GM12878 (cell line): Measurements from ENCODE around the gene TET1. TPM values are rescaled to one million over a fixed set of nuclear protein-coding genes. Genes with fewer than 3 reads are reported as not detected.

Source experiments
- ATAC-seq: fragments of 200-7000 bp; cut with Tn5 transposase; 3 replicates; pipeline ENCODE4 v1.9.1; 2020; ENCODE audit warnings: mild to moderate bottlenecking, moderate library complexity
- BruUV-seq: library from RNA; stranded (reverse); fragments of 400-500 nt; replicated peaks from 2 replicates; lab custom pipeline; 2021; lab: Mats Ljungman, UMichigan
- CTCF ChIA-PET: fragments of 300-600 bp; sonication (Branson Sonifier 250); formaldehyde crosslinking; extraction: SDS; loops from one replicate; lab custom pipeline; 2021; ENCODE audit warnings: inconsistent platforms; lab: Yijun Ruan, JAX
- POLR2A ChIA-PET: fragments of 350-600 bp; formaldehyde crosslinking; extraction: SDS; loops from one replicate; lab custom pipeline; 2021; ENCODE audit warnings: inconsistent platforms; lab: Charles Lee
- RAD21 ChIA-PET: fragments of 300-600 bp; sonication (Branson Sonifier 250); formaldehyde crosslinking; loops from one replicate; lab custom pipeline; 2023; ENCODE audit warnings: antibody characterized with exemption; ENCODE audit not compliant: unreplicated experiment; lab: Charles Lee
- SMC1A ChIA-PET: fragments of 300-600 bp; sonication (Branson Sonifier 250); formaldehyde crosslinking; loops from one replicate; lab custom pipeline; 2023; ENCODE audit not compliant: unreplicated experiment, uncharacterized antibody; lab: Charles Lee
- DNase-seq: peaks from one replicate; pipeline ENCODE4 v3.0.0-alpha.2; 2011; ENCODE audit warnings: low read depth, low spot score
- FAIRE-seq: peaks from 3 replicates; lab custom pipeline; 2011; peaks lifted over from hg19 to GRCh38; lab: Jason Lieb, UNC
- H2AFZ ChIP-seq: 2 replicates; pipeline ENCODE4 v1.6.0; 2011; ENCODE audit warnings: low read depth, low read length, control low read depth; ENCODE audit not compliant: control insufficient read depth
- H3K27ac ChIP-seq: 2 replicates; pipeline ENCODE4 v1.5.1; 2011; ENCODE audit warnings: control low read depth; ENCODE audit not compliant: control insufficient read depth, insufficient read depth
- H3K27me3 ChIP-seq, 2 experiments: replicated peaks in 1 of 2; 2 replicates each; pipeline versions ENCODE4 v1.6.0 to v1.6.1; 2011; ENCODE audit warnings: low read length in 1 of 2; ENCODE audit not compliant: control insufficient read depth in 2 of 2, insufficient read depth in 2 of 2
- H3K36me3 ChIP-seq, 2 experiments: 2 replicates each; pipeline ENCODE4 v1.5.1; 2011; ENCODE audit warnings: low read length in 1 of 2; ENCODE audit not compliant: control insufficient read depth in 2 of 2, insufficient read depth in 2 of 2
- H3K4me1 ChIP-seq: 2 replicates; pipeline ENCODE4 v1.6.1; 2011; ENCODE audit warnings: mild to moderate bottlenecking, low read length, moderate library complexity, mixed read lengths; ENCODE audit not compliant: control insufficient read depth, insufficient read depth
- H3K4me2 ChIP-seq: 2 replicates; pipeline ENCODE4 v1.6.0; 2011; ENCODE audit warnings: control low read depth; ENCODE audit not compliant: control insufficient read depth, insufficient read depth
- H3K4me3 ChIP-seq: fragments of 200-600 bp; sonication (generic); 2 replicates; pipeline ENCODE4 v1.5.1; 2016
- H3K79me2 ChIP-seq: 2 replicates; pipeline ENCODE4 v1.6.0; 2011; ENCODE audit warnings: low read length; ENCODE audit not compliant: control insufficient read depth, insufficient read depth
- H3K9ac ChIP-seq: 2 replicates; pipeline ENCODE4 v1.8.0; 2011; ENCODE audit warnings: low read length, control low read depth, mixed read lengths; ENCODE audit not compliant: control insufficient read depth, insufficient read depth
- H3K9me3 ChIP-seq: replicated peaks from 3 replicates; pipeline ENCODE4 v1.5.1; 2011; ENCODE audit warnings: mild to moderate bottlenecking, low read length; ENCODE audit not compliant: control insufficient read depth, insufficient read depth
- H4K20me1 ChIP-seq: 2 replicates; pipeline ENCODE4 v1.6.0; 2011; ENCODE audit not compliant: control insufficient read depth, insufficient read depth
- BHLHE40 ChIP-seq, 2 experiments: fragments of 450-650 bp in 1 of 2; IDR thresholded peaks; 2 replicates each; pipeline ENCODE4 v1.6.1; 2011 to 2017; ENCODE audit warnings: low read depth in 2 of 2, borderline replicate concordance in 1 of 2, improper control_type of control experiment in 1 of 2, low read length in 1 of 2, mild to moderate bottlenecking in 1 of 2
- HDGF ChIP-seq: fragments of 450-650 bp; IDR thresholded peaks from 2 replicates; pipeline ENCODE4 v1.6.1; 2016; ENCODE audit warnings: antibody characterized with exemption
- TAF1 ChIP-seq: IDR thresholded peaks from 2 replicates; pipeline ENCODE4 v1.6.1; 2011; ENCODE audit warnings: mild to moderate bottlenecking, low read depth, low read length, borderline replicate concordance
- WRNIP1 ChIP-seq: IDR thresholded peaks from 2 replicates; pipeline ENCODE4 v1.6.1; 2011; ENCODE audit warnings: low read depth, low read length, improper control_type of control experiment, borderline replicate concordance
- ZNF24 ChIP-seq: fragments of 450-650 bp; IDR thresholded peaks from 2 replicates; pipeline ENCODE4 v1.6.1; 2017; ENCODE audit warnings: antibody characterized with exemption, mild to moderate bottlenecking
- WGBS: methylation state at CpG from one replicate; pipeline ENCODE4 v1.1.6; 2016; ENCODE audit warnings: low lambda C conversion rate; ENCODE audit not compliant: insufficient replicate concordance, insufficient coverage; ENCODE audit errors: missing lambda C conversion rate; 5-methylcytosine and 5-hydroxymethylcytosine counted together
- in situ Hi-C: fragments of 300-500 bp; cut with MboI; formaldehyde crosslinking; loops from 9 replicates; pipeline ENCODE4 v1.14.3; 2018; ENCODE audit warnings: mixed read lengths
- intact Hi-C: fragments of 100-400 bp; cut with micrococcal nuclease; formaldehyde crosslinking; loops from one replicate; pipeline ENCODE4 v1.14.2; 2022; ENCODE audit not compliant: unreplicated experiment
- polyA plus RNA-seq, 11 experiments: library from polyadenylated mRNA; depleted of rRNA in 4 of 11; unstranded in 6 of 11; stranded (reverse) in 5 of 11; fragments of >200 nt; fragmentation: Nextera tagmentation in 4 of 11; fragmentation: Illumina TruSeq in 1 of 11; extraction: Ambion mirVana in 4 of 11; extraction: Trizol in 1 of 11; gene quantifications; 1 replicate in 1 of 11; 2 replicates in 10 of 11; pipeline versions ENCODE4 v1.2.1 to v1.2.3, GENCODE V29; 2011 to 2016; ENCODE audit warnings: inconsistent platforms in 2 of 11, missing spikeins in 2 of 11, low read depth in 1 of 11
- total RNA-seq, 4 experiments: library from RNA; depleted of rRNA in 3 of 4; stranded (reverse); fragments of >200 nt in 3 of 4; fragmentation: Illumina TruSeq in 1 of 4; extraction: Trizol in 1 of 4; gene quantifications; 2 replicates each; pipeline versions ENCODE4 v1.2.1 to v1.2.3, GENCODE V29; 2013 to 2021
- TF ChIP-seq, protein P1 (sequence below), 3 experiments: IDR thresholded peaks in 2 of 3; conservative IDR thresholded peaks in 1 of 3; 2 replicates each; pipeline ENCODE4 v1.5.1; 2011; ENCODE audit warnings: low read depth in 3 of 3, low read length in 3 of 3, mild to moderate bottlenecking in 3 of 3, control low read depth in 2 of 3, moderate library complexity in 2 of 3, inconsistent platforms in 1 of 3, mixed read lengths in 1 of 3; ENCODE audit not compliant: control insufficient read depth in 2 of 3, insufficient read depth in 1 of 3; ENCODE audit errors: extremely low read depth in 1 of 3
- TF ChIP-seq, protein P2 (sequence below): fragments of 150-350 bp; IDR thresholded peaks from 2 replicates; pipeline ENCODE4 v1.6.1; 2014; ENCODE audit warnings: mild to moderate bottlenecking, low read depth, low read length

Gene TET1
- total and polyA plus RNA-seq, 10 of the 15 experiments (the other 5 are each of a cell fraction or from before 2014, with no cell fraction given), result 0.22 to 1.4 (median 0.60) TPM

DNA sequence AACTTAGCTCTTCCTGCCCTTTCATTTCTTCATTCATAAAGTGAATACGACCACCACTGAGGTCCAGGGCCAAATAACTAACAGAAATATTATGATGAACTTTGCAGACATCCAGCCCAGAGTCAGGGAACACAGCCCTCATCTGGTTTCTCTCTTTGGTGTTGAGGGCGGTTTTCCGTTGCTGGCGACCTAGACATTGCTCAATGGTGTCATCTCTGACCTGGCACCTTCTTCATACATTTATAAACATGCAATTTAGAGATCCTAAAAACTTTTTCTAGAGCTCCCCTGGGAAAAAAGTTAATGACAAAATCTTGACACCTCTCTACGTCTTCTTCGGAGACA, 324 bp upstream of the TET1 start (continued):
- TF ChIP-seq, protein P1, sequence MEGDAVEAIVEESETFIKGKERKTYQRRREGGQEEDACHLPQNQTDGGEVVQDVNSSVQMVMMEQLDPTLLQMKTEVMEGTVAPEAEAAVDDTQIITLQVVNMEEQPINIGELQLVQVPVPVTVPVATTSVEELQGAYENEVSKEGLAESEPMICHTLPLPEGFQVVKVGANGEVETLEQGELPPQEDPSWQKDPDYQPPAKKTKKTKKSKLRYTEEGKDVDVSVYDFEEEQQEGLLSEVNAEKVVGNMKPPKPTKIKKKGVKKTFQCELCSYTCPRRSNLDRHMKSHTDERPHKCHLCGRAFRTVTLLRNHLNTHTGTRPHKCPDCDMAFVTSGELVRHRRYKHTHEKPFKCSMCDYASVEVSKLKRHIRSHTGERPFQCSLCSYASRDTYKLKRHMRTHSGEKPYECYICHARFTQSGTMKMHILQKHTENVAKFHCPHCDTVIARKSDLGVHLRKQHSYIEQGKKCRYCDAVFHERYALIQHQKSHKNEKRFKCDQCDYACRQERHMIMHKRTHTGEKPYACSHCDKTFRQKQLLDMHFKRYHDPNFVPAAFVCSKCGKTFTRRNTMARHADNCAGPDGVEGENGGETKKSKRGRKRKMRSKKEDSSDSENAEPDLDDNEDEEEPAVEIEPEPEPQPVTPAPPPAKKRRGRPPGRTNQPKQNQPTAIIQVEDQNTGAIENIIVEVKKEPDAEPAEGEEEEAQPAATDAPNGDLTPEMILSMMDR (IDR thresholded peaks at IDR 0.05 in 2 of 3, conservative IDR thresholded peaks at IDR 0.05 in 1 of 3; ENCODE audit: control insufficient read depth in 2 of 3, extremely low read depth in 1 of 3, insufficient read depth in 1 of 3, low read depth in 3 of 3, low read length in 3 of 3), result no peak
- TF ChIP-seq WRNIP1 (no peak), ZNF24 (no peak), TAF1 (no peak)
- TF ChIP-seq, protein P2, sequence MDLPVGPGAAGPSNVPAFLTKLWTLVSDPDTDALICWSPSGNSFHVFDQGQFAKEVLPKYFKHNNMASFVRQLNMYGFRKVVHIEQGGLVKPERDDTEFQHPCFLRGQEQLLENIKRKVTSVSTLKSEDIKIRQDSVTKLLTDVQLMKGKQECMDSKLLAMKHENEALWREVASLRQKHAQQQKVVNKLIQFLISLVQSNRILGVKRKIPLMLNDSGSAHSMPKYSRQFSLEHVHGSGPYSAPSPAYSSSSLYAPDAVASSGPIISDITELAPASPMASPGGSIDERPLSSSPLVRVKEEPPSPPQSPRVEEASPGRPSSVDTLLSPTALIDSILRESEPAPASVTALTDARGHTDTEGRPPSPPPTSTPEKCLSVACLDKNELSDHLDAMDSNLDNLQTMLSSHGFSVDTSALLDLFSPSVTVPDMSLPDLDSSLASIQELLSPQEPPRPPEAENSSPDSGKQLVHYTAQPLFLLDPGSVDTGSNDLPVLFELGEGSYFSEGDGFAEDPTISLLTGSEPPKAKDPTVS, result no peak

DNA sequence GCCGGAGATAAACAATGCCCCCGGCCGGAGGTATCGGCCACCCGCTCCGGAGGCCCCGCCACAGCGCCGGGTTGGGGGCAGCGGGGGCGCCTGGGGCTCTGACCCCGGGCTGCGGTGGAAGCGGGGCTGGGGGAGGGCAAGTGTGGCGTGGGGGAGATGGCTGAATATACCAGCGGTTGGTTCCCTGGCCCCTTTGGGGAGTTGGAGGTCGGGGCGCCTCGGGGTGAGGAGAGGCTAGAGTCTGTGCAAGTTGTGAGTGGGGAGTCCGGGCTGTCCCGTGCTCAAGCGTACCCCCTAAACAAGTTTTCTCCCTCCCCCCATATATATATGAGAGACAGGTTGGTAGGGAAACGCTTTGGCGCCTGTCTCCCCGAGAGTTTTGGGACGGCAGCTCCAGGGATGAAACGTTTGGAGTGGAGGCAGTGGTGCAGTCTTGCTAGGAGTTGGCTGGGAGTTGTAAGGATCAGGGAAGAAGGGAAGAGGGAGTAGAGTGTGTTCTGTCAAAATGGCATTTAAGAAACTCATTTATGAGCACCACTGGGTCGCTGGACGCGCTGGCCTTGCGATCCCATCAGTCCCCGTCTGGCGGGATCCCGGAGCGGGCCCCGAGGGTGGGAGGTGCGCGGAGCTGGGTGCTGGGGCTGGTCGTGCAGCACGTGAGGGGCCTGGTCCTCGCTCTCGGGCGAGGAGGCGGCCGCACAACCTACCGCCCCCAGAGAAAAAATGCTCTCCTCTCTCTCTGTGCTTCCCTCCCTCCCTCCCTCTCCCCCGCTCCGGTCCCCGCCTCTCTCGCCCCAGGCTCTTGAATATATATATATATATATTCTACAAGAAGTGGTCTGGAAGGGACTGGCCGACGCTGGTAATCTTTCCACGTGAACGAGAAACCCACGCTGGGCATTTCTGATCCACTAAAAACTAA, 1.1 kb downstream of the TET1 start:
- in situ Hi-C loops, result no loop called here
- no peaks in the 10 kb centered on the region for H4K20me1 ChIP-seq
- H3K4me3 ChIP-seq, result no peak overlapping the region; the same call in 1 of the 2 replicates
- CTCF ChIA-PET, result no interaction called here
- BruUV-seq, result no TSS peak
- no peaks in the 10 kb centered on the region for H3K9me3 ChIP-seq
- TF ChIP-seq HDGF (no peak), BHLHE40 (IDR thresholded peaks at IDR 0.05; ENCODE audit: borderline replicate concordance in 1 of 2, low read depth in 2 of 2, low read length in 1 of 2) (peak in 1 of 2 experiments; percentile 45; a peak in 1 of 4 replicates)
- TF ChIP-seq, all 136 proteins: peak for 1
- ChIA-PET POLR2A (no interaction called here), SMC1A (no interaction called here), RAD21 (no interaction called here)
- Histone ChIP-seq H3K27ac (no peak overlapping the region), H3K36me3 (no peaks in the 10 kb centered on the region), H2AFZ (no peak overlapping the region), H3K79me2 (no peaks in the 10 kb centered on the region), H3K27me3 (peaks cover 6 to 10% of the 10 kb centered on the region in 2 experiments), H3K4me1 (no peaks in the 10 kb centered on the region), H3K4me2 (peak overlapping the region; percentile 60; the same call in 1 of the 2 replicates), H3K9ac (no peak overlapping the region)
- no peak for DNase-seq
- FAIRE-seq, result no peak
- ATAC-seq, result peak; percentile 27; the same call in 2 of the 3 replicates
- WGBS, result 7% methylated on average over 49 of the region's 55 CpGs
- intact Hi-C loops, result loop anchor here (1.0 kb wide), 1 partner anchor 39 kb away; no protein-coding TSS in a partner anchor
